Measurements from ENCODE around the gene LRRC10.
A peak's percentile ranks its signal among the peaks of the same experiment; 100 is the strongest.

Gene LRRC10, protein sequence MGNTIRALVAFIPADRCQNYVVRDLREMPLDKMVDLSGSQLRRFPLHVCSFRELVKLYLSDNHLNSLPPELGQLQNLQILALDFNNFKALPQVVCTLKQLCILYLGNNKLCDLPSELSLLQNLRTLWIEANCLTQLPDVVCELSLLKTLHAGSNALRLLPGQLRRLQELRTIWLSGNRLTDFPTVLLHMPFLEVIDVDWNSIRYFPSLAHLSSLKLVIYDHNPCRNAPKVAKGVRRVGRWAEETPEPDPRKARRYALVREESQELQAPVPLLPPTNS

DNA sequence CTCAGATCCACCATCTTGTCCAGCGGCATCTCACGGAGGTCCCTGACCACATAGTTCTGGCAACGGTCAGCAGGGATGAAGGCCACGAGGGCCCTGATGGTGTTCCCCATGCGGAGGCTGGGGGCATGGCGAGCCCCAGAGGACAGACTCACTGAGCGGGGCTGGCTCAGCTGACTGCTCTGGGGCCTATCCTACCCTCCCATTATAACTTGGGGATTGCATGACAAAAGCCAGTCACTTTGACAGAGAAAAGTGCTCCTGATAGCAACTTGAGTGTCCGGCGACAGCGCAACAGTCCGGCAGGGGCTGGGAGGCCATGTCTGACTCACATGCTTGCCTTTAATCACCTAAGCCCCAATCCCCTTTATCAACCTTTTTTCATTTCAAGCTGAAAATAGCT lies at the start of gene LRRC10:
Gene LRRC10, minus strand, starts transcription at position 179 of the 400 bp plus-strand sequence. Its CDS starts 69 bp downstream, at position 110.
- TF ChIP-seq POLR2A (IDR thresholded peaks at IDR 0.05; ENCODE audit: low read length): no peak
- TF ChIP-seq GATA1 (IDR thresholded peaks at IDR 0.05; ENCODE audit: low read depth, low read length): no peak
- DNase-seq: no peak

GRCh38 chr12:69660164-69660863 lies 49.6 kb upstream of the LRRC10 start:
- DNase-seq: peak; percentile 90 to 98
- peak; percentile 47 for TF ChIP-seq GATA1 (IDR thresholded peaks at IDR 0.05; ENCODE audit: low read depth, low read length)
- peak; percentile 39 for TF ChIP-seq POLR2A (IDR thresholded peaks at IDR 0.05; ENCODE audit: low read length)

DNA sequence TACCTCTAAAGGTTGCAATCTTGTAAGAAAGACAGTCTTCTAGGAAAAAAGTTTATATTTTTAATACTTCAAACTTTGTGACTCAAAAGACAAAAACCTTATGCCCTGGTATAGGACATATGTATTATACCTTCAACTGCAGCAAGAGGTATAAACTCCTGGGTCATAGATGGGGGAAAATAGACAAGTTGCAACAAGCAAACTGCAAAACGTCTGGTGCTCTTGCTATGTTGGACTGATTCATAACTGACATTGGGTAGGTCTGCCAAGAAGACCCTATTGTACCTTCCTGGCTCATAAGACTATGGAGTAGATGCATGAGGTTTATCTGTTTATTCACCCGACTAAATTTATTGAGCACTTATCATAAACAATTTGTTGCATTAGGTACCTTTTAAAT lies 47.5 kb upstream of the LRRC10 start:
- TF ChIP-seq POLR2A (IDR thresholded peaks at IDR 0.05; ENCODE audit: low read length) (no peak), GATA1 (IDR thresholded peaks at IDR 0.05; ENCODE audit: low read depth, low read length) (no peak)

DNA sequence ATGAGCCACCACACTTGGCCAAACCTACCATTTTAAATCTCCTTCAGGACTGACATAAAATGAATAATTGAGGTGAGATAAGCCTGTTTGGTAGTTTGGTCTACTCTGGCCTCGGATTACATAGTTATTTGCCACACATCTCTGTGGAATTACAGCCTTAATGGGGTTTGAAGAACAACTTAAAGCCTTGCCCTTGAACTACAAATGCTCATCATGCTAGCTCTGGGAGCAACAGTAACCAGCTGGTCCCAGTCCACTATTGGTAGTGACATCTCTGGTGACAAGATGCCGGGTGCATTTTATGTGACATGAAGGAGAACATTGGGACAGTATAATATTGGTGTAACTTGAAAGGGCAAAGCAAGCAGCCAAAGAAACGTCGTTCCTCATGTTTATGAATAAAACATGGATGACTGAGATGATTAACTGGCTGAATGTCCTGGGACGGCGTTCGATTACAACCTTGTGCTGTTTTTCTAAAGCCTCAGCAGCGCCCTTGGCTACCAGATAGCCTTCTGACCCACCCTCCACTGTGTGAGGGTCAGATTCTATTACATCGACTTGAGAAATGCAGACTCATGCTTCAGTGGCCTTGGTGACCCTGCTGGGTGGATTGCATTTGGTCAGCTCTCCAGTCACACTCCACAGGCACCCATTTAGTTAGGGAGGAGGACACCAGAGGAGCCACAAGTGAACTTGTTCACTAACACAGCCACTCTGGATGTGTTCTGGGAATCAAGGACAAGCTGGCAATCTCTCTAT lies 46.9 kb upstream of the LRRC10 start:
- peak; percentile 78 to 87 for DNase-seq
- TF ChIP-seq GATA1 (IDR thresholded peaks at IDR 0.05; ENCODE audit: low read depth, low read length) (no peak), POLR2A (IDR thresholded peaks at IDR 0.05; ENCODE audit: low read length) (no peak)

More for the DNA sequence above, 47.5 kb upstream of the LRRC10 start:
- DNase-seq: peak; percentile 23 to 45

GRCh38 chr12:69655616-69656340 lies 45.1 kb upstream of the LRRC10 start:
- DNase-seq: no peak
- no peak for TF ChIP-seq POLR2A (IDR thresholded peaks at IDR 0.05; ENCODE audit: low read length)
- no peak for TF ChIP-seq GATA1 (IDR thresholded peaks at IDR 0.05; ENCODE audit: low read depth, low read length)

DNA sequence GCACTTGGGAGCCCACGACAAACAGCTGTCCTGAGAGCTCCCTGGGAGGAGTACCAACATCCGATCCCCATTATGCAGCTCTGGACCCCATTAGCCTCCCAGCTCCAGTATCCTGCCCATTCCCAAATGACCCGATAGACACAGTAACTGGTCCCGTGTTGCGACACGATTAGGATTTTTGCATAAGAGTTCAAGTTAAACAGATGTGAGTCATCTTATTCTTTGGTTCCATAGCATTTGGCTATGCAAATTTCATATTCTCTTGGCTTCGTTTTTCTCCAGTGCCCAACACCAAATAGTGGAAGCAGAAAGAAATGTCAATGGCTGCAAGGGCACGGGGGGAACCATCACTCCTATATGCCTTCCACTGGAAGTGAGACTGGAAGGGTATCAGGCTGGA lies 43.0 kb upstream of the LRRC10 start:
- no peak for TF ChIP-seq POLR2A (IDR thresholded peaks at IDR 0.05; ENCODE audit: low read length)
- TF ChIP-seq GATA1 (IDR thresholded peaks at IDR 0.05; ENCODE audit: low read depth, low read length): no peak
- DNase-seq: peak in 1 of 2 experiments; percentile 18

DNA sequence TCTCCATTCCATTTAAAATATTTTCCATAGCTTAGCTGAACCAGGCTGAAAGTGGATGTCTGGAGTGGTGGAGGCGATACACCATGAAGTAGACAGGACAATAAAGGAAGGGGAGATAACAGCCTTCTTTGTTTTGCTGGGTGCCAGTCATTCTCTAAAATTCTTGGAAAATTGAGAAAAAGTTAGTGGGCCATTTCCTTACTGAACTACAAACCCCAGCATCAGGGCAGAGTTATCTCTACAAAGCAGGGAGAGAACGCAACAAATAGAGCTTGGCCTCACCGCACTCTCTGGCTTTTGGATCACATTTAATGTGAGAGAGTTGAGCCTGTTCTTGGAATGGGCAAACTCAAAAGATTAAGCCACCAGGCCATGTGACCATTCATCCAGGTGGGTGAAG lies 41.2 kb upstream of the LRRC10 start:
- no peak for TF ChIP-seq GATA1 (IDR thresholded peaks at IDR 0.05; ENCODE audit: low read depth, low read length)
- no peak for TF ChIP-seq POLR2A (IDR thresholded peaks at IDR 0.05; ENCODE audit: low read length)
- peak; percentile 9 to 13 for DNase-seq

DNA sequence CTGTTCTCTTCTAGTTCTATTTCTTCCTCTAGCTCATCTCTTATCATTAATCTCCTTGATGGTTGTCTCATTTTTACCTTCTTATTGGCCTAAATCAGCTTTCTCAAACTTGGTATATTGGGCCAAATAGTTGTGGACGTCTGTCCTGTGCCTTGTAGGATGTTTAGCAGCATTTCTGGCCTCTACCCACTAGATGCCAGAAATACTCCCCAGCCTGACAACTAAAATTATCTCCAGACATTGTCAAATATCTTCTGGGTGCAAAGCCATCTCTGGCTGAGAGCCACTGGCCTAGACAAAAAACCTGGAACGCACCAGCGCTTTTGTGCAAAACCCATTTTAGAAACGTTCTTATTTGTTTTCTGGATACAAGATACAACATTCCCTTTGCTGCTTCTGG lies 38.8 kb upstream of the LRRC10 start:
- DNase-seq: peak; percentile 47 to 69

DNA sequence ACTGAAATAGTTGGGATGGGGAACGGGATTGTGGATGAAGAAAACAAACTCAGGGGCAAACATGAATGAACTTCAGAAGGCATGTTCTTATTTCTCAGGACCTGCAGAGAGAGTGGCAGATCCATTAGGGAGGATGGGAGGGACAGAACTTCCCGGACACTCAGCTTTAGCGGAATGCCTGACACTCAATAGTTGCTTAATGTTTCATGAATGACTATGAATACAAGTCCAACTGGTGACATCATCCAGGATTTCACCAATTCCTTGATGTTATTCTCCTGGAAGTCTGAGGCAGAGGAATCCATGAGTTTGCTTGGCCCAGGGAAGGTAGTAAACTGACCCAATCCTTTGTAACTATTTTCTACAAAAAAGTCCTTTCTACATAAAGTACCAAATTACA lies 37.8 kb upstream of the LRRC10 start:
- peak in 1 of 2 experiments; percentile 17 for DNase-seq
- no peak for TF ChIP-seq GATA1 (IDR thresholded peaks at IDR 0.05; ENCODE audit: low read depth, low read length)
- TF ChIP-seq POLR2A (IDR thresholded peaks at IDR 0.05; ENCODE audit: low read length): no peak

More for the DNA sequence above, 38.8 kb upstream of the LRRC10 start:
- TF ChIP-seq POLR2A (IDR thresholded peaks at IDR 0.05; ENCODE audit: low read length) (no peak), GATA1 (IDR thresholded peaks at IDR 0.05; ENCODE audit: low read depth, low read length) (no peak)

DNA sequence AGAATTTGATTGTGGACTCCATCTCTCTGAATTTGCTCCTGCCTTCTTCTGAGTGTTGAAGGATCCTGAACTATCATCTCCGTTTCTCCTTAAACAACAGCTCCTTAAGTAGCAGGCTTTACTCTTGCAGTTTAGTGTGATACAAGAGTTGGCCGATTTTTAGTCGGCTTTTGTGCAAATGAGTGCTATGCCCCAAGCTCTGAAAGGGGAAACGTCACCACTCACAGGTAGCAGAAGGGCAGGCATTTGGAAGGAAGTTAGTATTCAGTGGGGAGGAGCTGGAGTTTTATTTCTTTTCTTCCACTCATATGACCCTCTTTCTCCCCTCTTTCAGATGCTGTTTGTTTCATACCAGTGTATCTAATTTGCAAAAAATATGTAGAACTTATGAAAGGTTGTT lies 36.5 kb upstream of the LRRC10 start:
- no peak for DNase-seq
- TF ChIP-seq GATA1 (IDR thresholded peaks at IDR 0.05; ENCODE audit: low read depth, low read length) (no peak), POLR2A (IDR thresholded peaks at IDR 0.05; ENCODE audit: low read length) (no peak)

GRCh38 chr12:69645031-69645430 lies 34.3 kb upstream of the LRRC10 start:
- TF ChIP-seq GATA1 (IDR thresholded peaks at IDR 0.05; ENCODE audit: low read depth, low read length) (no peak), POLR2A (IDR thresholded peaks at IDR 0.05; ENCODE audit: low read length) (no peak)
- DNase-seq: no peak

- TF ChIP-seq POLR2A (IDR thresholded peaks at IDR 0.05; ENCODE audit: low read length) (no peak), GATA1 (IDR thresholded peaks at IDR 0.05; ENCODE audit: low read depth, low read length) (no peak)
- no peak for DNase-seq
Measured at GRCh38 chr12:69644511-69644910, 33.8 kb upstream of the LRRC10 start.

- TF ChIP-seq POLR2A (IDR thresholded peaks at IDR 0.05; ENCODE audit: low read length) (no peak), GATA1 (IDR thresholded peaks at IDR 0.05; ENCODE audit: low read depth, low read length) (no peak)
- DNase-seq: no peak
Measured at GRCh38 chr12:69642531-69642930, 31.8 kb upstream of the LRRC10 start.
